ENCODE data around the gene SLC9C1.

GRCh38 chr3:112321867-112322652 lies 28.0 kb upstream of the SLC9C1 start:
- TF ChIP-seq, protein P1, sequence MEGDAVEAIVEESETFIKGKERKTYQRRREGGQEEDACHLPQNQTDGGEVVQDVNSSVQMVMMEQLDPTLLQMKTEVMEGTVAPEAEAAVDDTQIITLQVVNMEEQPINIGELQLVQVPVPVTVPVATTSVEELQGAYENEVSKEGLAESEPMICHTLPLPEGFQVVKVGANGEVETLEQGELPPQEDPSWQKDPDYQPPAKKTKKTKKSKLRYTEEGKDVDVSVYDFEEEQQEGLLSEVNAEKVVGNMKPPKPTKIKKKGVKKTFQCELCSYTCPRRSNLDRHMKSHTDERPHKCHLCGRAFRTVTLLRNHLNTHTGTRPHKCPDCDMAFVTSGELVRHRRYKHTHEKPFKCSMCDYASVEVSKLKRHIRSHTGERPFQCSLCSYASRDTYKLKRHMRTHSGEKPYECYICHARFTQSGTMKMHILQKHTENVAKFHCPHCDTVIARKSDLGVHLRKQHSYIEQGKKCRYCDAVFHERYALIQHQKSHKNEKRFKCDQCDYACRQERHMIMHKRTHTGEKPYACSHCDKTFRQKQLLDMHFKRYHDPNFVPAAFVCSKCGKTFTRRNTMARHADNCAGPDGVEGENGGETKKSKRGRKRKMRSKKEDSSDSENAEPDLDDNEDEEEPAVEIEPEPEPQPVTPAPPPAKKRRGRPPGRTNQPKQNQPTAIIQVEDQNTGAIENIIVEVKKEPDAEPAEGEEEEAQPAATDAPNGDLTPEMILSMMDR (IDR thresholded peaks at IDR 0.05): no peak
- no peak for TF ChIP-seq ZFX (IDR thresholded peaks at IDR 0.05; ENCODE audit: borderline replicate concordance)

Data from 22Rv1 (cell line).